GM12891 (cell line): ENCODE data around the gene CFAP77.

Experiments
- DNase-seq: peaks from one replicate; pipeline ENCODE4 v3.0.0; 2011; ENCODE audit warnings: low spot score; ENCODE audit not compliant: insufficient read length
- FAIRE-seq: peaks from 2 replicates; lab custom pipeline; 2011; peaks lifted over from hg19 to GRCh38; lab: Jason Lieb, UNC
- PAX5 ChIP-seq: IDR thresholded peaks from 2 replicates; pipeline ENCODE4 v1.6.1; 2011; ENCODE audit warnings: low read length, moderate library complexity, mild to moderate bottlenecking; ENCODE audit not compliant: insufficient read depth, severe bottlenecking
- POLR2A ChIP-seq: IDR thresholded peaks from 2 replicates; pipeline ENCODE4 v1.6.1; 2011; ENCODE audit warnings: low read depth, low read length, control low read depth
- POLR2AphosphoS5 ChIP-seq: IDR thresholded peaks from 2 replicates; pipeline ENCODE4 v1.6.1; 2011; ENCODE audit warnings: low read depth, low read length, control low read depth
- POU2F2 ChIP-seq: IDR thresholded peaks from 2 replicates; pipeline ENCODE4 v1.6.1; 2011; ENCODE audit warnings: low read depth, mild to moderate bottlenecking, control low read depth, low read length, moderate library complexity
- SPI1 ChIP-seq: IDR thresholded peaks from 2 replicates; pipeline ENCODE4 v1.6.1; 2011; ENCODE audit warnings: low read depth, low read length, control low read depth
- TAF1 ChIP-seq: IDR thresholded peaks from 2 replicates; pipeline ENCODE4 v1.6.1; 2011; ENCODE audit warnings: low read depth, low read length, control low read depth

CFAP77 gene

DNA sequence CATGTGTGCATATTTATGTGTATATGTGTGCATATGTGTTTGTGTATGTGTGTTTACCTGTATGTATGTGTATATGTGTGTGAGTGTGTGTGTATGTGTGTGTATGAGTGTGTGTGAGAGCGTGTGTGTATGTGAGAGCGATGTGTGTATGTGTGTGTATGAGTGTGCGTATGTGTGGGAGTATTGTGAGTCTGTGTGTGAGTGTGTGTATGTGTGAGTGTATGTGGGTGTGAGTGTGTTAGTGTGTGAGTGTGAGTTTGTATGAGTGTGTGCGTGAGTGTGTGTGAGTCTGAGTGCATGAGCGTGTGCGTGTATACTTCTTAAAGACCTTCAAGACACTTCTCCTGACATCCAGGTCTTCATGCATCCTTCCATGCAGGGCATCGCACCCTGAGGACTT is 49.6 kb downstream of the CFAP77 start:
- no peak for TF ChIP-seq SPI1
- TF ChIP-seq TAF1 = no peak
- no peak for DNase-seq
- peak; percentile 60 for FAIRE-seq

DNA sequence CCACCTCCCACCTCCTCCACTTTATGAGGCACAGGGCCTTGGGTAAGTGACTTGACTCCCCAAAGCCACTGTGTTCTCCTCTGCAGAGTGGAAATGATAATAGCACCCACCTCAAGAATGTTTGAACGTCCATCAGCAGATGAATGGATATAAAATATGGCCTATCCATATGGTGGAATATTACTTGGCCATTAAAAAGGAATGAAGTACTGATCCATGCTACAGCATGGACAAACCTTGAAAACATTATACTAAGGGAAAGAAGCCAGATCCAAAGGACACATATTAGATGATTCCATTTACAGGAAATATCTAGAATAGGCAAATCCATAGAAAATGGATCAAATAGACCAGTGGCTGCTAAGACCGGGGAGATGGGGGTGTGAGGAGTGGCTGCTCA is 50.2 kb downstream of the CFAP77 start:
- TF ChIP-seq SPI1 (no peak), PAX5 (no peak), TAF1 (no peak), POU2F2 (no peak)
- no peak for DNase-seq
- no peak for FAIRE-seq

DNA sequence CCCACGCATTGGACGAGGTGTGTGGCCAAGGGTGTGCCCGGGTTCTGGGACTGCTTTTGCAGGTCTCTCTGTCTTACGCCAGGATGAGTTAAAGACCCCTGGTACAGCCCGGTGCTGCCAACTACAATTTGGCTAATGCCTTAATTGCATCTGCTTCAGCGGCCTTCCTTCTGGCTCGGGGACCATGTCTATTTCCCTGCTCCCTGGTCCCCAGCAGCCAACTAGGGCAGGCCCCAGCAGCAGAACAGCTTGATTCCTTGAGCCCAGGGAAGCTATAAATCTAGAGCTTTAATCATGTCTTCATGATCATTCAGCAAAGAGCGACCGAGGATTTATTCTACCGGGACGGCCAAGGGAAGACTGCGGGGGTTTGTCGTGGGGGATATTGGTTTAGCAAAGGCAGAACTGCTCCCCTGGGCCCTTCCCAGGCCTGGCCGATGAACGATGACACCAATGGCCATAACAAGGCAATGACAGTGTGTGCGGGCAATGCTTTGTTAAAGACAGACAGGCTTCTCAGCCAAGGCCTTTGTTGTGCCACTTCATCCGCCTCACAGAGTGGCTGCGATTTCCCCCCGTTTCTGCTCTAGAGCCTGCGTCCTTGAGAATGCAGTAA is 51.4 kb downstream of the CFAP77 start:
- FAIRE-seq = no peak
- no peak for DNase-seq

DNA sequence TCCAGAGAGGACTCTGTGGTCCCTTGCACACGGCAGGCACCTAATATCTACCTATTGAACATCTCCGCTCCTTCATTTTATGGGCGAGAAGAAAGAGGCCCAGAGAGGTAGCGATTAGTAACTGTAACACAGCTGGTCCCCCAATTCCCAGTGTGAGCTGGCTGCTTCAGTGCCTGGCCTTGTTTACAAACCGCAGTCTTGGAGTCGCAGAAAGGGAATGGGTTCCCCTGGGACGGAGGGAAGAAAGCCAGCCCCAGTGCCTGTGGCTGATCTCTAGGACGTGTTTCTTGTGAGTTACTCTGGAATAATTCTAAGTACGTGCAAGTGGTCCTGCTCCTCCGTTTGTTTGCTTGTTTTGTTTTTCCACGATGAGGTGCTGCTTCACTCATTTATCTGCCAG is 52.0 kb downstream of the CFAP77 start:
- DNase-seq (no peak), FAIRE-seq (no peak)
- TF ChIP-seq SPI1 = no peak
- no peak for TF ChIP-seq TAF1
- TF ChIP-seq POLR2A = no peak
- no peak for TF ChIP-seq PAX5

More for the DNA sequence above, 51.4 kb downstream of the CFAP77 start:
- no peak for TF ChIP-seq PAX5
- TF ChIP-seq POLR2AphosphoS5 = no peak
- no peak for TF ChIP-seq SPI1
- no peak for TF ChIP-seq POU2F2
- TF ChIP-seq TAF1 = no peak

DNA sequence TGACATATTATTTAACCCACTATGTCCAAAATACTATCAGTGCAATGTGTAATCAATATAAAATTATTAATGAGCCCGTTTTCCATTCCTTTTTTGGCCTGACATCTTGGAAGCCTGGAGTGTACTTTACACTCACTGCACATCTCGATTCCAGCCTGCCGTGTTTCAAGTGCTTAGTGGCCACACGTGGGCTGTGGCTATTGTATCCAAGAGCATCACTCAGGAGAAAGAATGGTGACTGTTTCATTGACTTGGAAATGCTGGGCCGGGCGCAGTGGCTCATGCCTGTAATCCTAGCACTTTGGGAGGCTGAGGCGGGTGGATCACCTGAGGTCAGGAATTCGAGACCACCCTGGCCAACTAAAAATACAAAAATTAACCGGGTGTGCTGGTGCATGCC is 54.5 kb downstream of the CFAP77 start:
- no peak for DNase-seq
- TF ChIP-seq POLR2AphosphoS5 (no peak), PAX5 (no peak), POLR2A (no peak), POU2F2 (no peak), TAF1 (no peak), SPI1 (no peak)
- no peak for FAIRE-seq

DNA sequence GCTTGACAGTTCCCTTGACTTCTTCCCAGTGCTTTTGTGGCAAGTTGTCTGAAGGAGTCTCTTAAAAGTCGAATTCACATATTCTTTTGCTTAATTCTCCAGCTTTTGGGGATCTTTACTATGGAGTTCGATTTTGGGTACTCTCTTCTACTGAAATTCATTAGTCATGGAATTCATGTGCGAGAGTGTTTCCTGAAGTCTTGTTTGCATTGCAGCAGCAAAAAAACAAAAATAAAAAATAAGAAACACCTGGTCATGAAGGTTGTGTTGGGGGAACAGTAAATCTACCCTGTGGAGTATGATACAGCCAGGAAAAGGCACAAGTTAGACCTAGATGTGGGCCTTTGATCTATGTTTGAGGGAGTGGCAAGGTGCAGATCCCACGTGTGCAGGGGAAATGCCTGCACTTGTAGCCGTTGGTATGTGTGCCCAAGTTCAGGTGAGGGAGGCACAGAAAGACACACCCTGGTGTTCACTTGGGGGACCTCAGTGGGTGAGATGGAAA is 55.2 kb downstream of the CFAP77 start:
- TF ChIP-seq POLR2AphosphoS5 = no peak
- no peak for TF ChIP-seq POLR2A
- TF ChIP-seq TAF1 = no peak
- TF ChIP-seq PAX5 = no peak
- no peak for TF ChIP-seq SPI1
- no peak for TF ChIP-seq POU2F2
- DNase-seq (no peak), FAIRE-seq (no peak)

DNA sequence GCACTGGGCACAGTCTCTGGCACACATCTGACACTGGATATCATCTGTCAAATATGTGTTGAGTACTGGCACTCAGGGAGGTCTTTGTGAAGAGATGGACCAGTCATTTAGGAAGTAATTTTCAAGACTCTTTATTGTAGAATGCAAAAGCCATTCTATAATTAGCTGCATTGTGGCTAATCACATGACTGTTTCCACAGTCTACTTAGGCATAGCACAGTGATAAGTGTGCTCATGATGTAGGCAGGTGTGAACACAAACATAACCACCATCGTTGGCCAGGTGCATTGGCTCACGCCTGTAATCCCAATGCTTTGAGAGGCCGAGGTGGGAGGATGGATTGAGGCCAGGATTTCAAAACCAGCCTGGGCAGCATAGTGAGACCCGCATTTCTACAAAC is 62.2 kb downstream of the CFAP77 start:
- TF ChIP-seq TAF1 = no peak
- peak; percentile 61 for FAIRE-seq
- no peak for DNase-seq

DNA sequence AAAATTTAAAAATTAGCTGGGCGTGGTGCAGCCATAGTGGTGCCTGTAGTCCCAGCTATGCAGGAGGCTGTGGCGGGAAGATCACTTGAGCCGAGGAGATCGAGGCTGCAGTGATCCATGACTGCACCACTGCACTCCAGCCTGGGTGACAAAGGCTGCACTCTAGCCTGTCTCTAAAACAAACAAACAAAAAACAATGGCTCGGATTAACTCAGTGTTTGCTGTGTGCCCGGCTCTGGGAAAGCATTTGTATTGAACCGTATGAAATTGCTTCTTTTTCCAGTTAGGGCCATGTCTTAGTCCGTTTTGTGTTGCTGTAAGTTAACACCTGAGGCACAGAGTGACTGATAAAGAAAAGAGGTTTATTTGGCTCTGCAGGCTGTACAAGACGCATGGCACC is 62.6 kb downstream of the CFAP77 start:
- no peak for TF ChIP-seq POLR2AphosphoS5
- TF ChIP-seq TAF1 = no peak
- TF ChIP-seq POU2F2 = no peak
- TF ChIP-seq POLR2A = no peak
- TF ChIP-seq SPI1 = no peak
- no peak for TF ChIP-seq PAX5
- DNase-seq = no peak
- no peak for FAIRE-seq

DNA sequence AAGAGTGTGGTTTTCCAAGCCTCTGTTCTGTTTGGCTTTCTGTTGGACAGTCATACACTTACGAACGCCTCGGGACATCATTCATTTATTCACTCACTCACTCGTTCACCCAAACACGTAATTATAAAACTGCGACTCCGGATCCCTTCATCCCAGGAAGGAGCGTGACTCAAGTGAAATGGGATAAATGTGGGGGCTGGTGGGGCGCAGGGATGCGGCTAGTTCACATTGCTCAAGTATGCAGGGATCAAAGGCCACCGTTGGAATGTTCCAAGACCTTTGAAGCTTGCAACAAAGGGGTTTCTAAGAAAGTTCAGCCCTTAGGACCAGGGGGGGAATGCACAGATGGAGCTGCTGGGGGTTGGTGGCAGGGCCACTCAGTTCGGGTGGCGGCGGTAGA is 64.2 kb downstream of the CFAP77 start:
- TF ChIP-seq POLR2A = no peak
- no peak for TF ChIP-seq PAX5
- no peak for TF ChIP-seq POU2F2
- TF ChIP-seq TAF1 = no peak
- TF ChIP-seq SPI1 = no peak
- TF ChIP-seq POLR2AphosphoS5 = no peak
- no peak for FAIRE-seq
- DNase-seq = no peak

DNA sequence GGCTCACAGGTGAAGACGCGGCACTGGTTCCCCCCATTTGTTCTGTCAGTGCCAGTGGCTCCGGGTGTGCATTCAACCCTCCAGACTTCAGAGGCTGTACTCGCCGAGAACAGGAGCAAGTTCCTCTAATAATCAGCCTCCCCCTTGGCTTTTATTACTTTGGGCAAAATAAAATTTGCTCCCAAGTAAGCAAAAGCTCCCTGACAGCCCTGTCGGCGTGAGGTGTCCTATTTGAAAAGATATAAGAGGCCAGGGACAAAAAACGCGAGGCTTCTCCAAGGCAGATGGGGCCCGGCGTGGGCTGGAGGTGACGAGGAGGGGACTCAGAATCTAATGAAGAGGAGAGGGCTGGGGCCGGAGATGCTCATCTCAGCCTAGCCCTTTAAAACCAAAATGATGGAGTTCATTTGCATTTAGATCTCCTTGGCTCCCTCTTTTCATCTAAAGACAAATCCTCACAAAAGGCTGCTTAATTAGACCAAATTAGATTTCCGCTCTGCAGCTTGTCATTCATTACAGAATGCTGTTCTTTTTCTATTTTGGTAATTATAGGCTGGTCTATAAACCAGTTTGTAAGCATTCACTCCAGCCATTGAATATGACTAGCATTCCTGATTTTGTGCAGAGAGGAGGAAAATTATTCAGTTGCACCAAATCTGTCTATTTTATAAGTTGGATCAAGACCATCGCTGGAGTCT is 68.5 kb downstream of the CFAP77 start:
- DNase-seq = no peak
- no peak for FAIRE-seq
- TF ChIP-seq POLR2A = no peak
- TF ChIP-seq PAX5 = no peak
- no peak for TF ChIP-seq POLR2AphosphoS5
- TF ChIP-seq TAF1 = no peak
- TF ChIP-seq POU2F2 = no peak
- TF ChIP-seq SPI1 = no peak
